T-helper 22 cell (primary cell): ENCODE data around the gene SLC7A1.
"Not testable (repeated sequence)": the region's sequence is repeated elsewhere in the genome, so short reads cannot be mapped to it uniquely, and the experiment has no call there.

Source experiments
- DNase-seq: peaks from one replicate; pipeline ENCODE4 v3.0.0-alpha.2; 2020; ENCODE audit warnings: low read depth

The SLC7A1 gene

GRCh38 chr13:29595380-29596063 lies at the start of gene SLC7A1:
SLC7A1 (minus strand) TSS chr13:29595688; CDS start chr13:29536188, 59,500 bp downstream.
- DNase-seq: peak; percentile 74

- DNase-seq: no peak
Measured at GRCh38 chr13:29640665-29641064, 45.2 kb upstream of the SLC7A1 start.

GRCh38 chr13:29636831-29637230 lies 41.3 kb upstream of the SLC7A1 start:
- not testable (repeated sequence) for DNase-seq

GRCh38 chr13:29624997-29625396 lies 29.5 kb upstream of the SLC7A1 start:
- no peak for DNase-seq

GRCh38 chr13:29621841-29622240 lies 26.4 kb upstream of the SLC7A1 start:
- no peak for DNase-seq

GRCh38 chr13:29621051-29621800 lies 25.7 kb upstream of the SLC7A1 start:
- DNase-seq: no peak

GRCh38 chr13:29619995-29620394 lies 24.5 kb upstream of the SLC7A1 start:
- no peak for DNase-seq

GRCh38 chr13:29613101-29613500 lies 17.6 kb upstream of the SLC7A1 start:
- no peak for DNase-seq

GRCh38 chr13:29607465-29607864 lies 12.0 kb upstream of the SLC7A1 start:
- DNase-seq: no peak

GRCh38 chr13:29605860-29606526 lies 10.5 kb upstream of the SLC7A1 start:
- no peak for DNase-seq

- no peak for DNase-seq
Measured at GRCh38 chr13:29598321-29598720, 2.8 kb upstream of the SLC7A1 start.

- DNase-seq: no peak
Measured at GRCh38 chr13:29597706-29598105, 2.2 kb upstream of the SLC7A1 start.

GRCh38 chr13:29597246-29597645 lies 1.8 kb upstream of the SLC7A1 start:
- no peak for DNase-seq

- DNase-seq: no peak
Measured at GRCh38 chr13:29596064-29596418, 553 bp upstream of the SLC7A1 start.

- DNase-seq: peak; percentile 32
Measured at GRCh38 chr13:29594710-29595379, 643 bp downstream of the SLC7A1 start.

GRCh38 chr13:29594303-29594709 lies 1.2 kb downstream of the SLC7A1 start:
- DNase-seq: peak; percentile 4

- no peak for DNase-seq
Measured at GRCh38 chr13:29593605-29594297, 1.7 kb downstream of the SLC7A1 start.

GRCh38 chr13:29591310-29591709 lies 4.2 kb downstream of the SLC7A1 start:
- no peak for DNase-seq

GRCh38 chr13:29589967-29590366 lies 5.5 kb downstream of the SLC7A1 start:
- DNase-seq: no peak

GRCh38 chr13:29589234-29589633 lies 6.3 kb downstream of the SLC7A1 start:
- no peak for DNase-seq

GRCh38 chr13:29587645-29588044 lies 7.8 kb downstream of the SLC7A1 start:
- no peak for DNase-seq
